Measurements from ENCODE around the gene DOCK4.

DNA sequence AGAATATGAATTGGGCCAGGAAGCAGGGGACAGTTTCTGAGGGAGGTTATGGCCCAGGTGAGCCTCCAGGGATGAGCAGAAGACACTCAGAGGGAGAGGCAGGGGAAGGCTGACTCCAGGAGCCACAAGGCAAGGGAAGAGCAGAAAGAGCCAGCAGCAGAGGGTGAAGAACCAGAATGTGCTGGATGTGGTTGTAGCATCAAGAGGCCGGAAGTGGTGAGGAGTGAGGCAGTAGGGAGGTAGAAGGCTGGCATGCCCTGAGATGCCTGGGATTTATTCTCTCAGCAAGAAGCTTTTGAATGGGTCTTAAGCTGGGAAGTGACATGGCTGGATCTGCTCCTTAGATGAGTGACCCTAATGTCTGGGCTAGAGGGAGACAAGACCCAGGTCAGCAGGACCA is 311.7 kb downstream of the DOCK4 start:
- TF ChIP-seq ASH2L (IDR thresholded peaks at IDR 0.05; ENCODE audit: low read length) (no peak), CHD1 (IDR thresholded peaks at IDR 0.05; ENCODE audit: low read depth, low read length) (no peak), SP1 (IDR thresholded peaks at IDR 0.05; ENCODE audit: low read depth, low read length) (no peak), CTCF (IDR thresholded peaks at IDR 0.05; ENCODE audit: control extremely low read depth in 1 of 3, insufficient read depth in 1 of 3, low read depth in 1 of 3, low read length in 3 of 3) (no peak), MAX (IDR thresholded peaks at IDR 0.05) (no peak), EZH2 (IDR thresholded peaks at IDR 0.05; ENCODE audit: low read depth, low read length, severe bottlenecking) (no peak), POLR2A (IDR thresholded peaks at IDR 0.05; ENCODE audit: control extremely low read depth in 1 of 2, low read depth in 2 of 2, low read length in 2 of 2) (no peak), POLR2AphosphoS5 (IDR thresholded peaks at IDR 0.05; ENCODE audit: low read depth, low read length) (no peak), CREB1 (IDR thresholded peaks at IDR 0.05) (no peak), RXRA (IDR thresholded peaks at IDR 0.05; ENCODE audit: insufficient read depth, low read depth, low read length) (no peak), KDM1A (IDR thresholded peaks at IDR 0.05; ENCODE audit: borderline replicate concordance, low read length) (no peak), TEAD4 (IDR thresholded peaks at IDR 0.05; ENCODE audit: low read depth, low read length) (no peak), ZNF274 (IDR thresholded peaks at IDR 0.05; ENCODE audit: borderline replicate concordance, extremely low read depth, low read length) (no peak), EGR1 (IDR thresholded peaks at IDR 0.05; ENCODE audit: borderline replicate concordance, low read depth, low read length) (no peak)

All from H1 (cell line).